Superior temporal gyrus (tissue), 1 donor: ENCODE data around the gene CYP8B1.

Source experiments
- DNase-seq: peaks from one replicate; pipeline ENCODE4 v3.0.0-alpha.2; 2016; ENCODE audit errors: extremely low spot score

Gene CYP8B1

GRCh38 chr3:42853056-42853455 is 22.6 kb downstream of the CYP8B1 start:
- no peak for DNase-seq

- DNase-seq, result no peak
Observed at GRCh38 chr3:42852441-42852840, 23.2 kb downstream of the CYP8B1 start.

GRCh38 chr3:42851228-42851834 is 24.3 kb downstream of the CYP8B1 start:
- no peak for DNase-seq

GRCh38 chr3:42850263-42850662 is 25.4 kb downstream of the CYP8B1 start:
- no peak for DNase-seq

- DNase-seq, result no peak
Observed at GRCh38 chr3:42849017-42849416, 26.7 kb downstream of the CYP8B1 start.

GRCh38 chr3:42847731-42848130 is 27.9 kb downstream of the CYP8B1 start:
- no peak for DNase-seq

- no peak for DNase-seq
Observed at GRCh38 chr3:42846685-42847522, 28.8 kb downstream of the CYP8B1 start.

GRCh38 chr3:42844815-42845214 is 30.9 kb downstream of the CYP8B1 start:
- DNase-seq, result no peak

GRCh38 chr3:42844412-42844713 is 31.3 kb downstream of the CYP8B1 start:
- no peak for DNase-seq

GRCh38 chr3:42843713-42844411 is 31.8 kb downstream of the CYP8B1 start:
- DNase-seq, result no peak

GRCh38 chr3:42841332-42841731 is 34.3 kb downstream of the CYP8B1 start:
- no peak for DNase-seq

GRCh38 chr3:42839616-42840015 is 36.1 kb downstream of the CYP8B1 start:
- DNase-seq, result peak; percentile 89

- DNase-seq, result no peak
Observed at GRCh38 chr3:42838571-42838970, 37.1 kb downstream of the CYP8B1 start.

- DNase-seq, result no peak
Observed at GRCh38 chr3:42836150-42837123, 39.2 kb downstream of the CYP8B1 start.

- peak; percentile 81 for DNase-seq
Observed at GRCh38 chr3:42831321-42831713, 44.4 kb downstream of the CYP8B1 start.

- DNase-seq, result no peak
Observed at GRCh38 chr3:42830437-42831320, 45.0 kb downstream of the CYP8B1 start.

- no peak for DNase-seq
Observed at GRCh38 chr3:42829628-42830436, 45.8 kb downstream of the CYP8B1 start.

- no peak for DNase-seq
Observed at GRCh38 chr3:42829083-42829627, 46.5 kb downstream of the CYP8B1 start.

- no peak for DNase-seq
Observed at GRCh38 chr3:42827654-42828053, 48.0 kb downstream of the CYP8B1 start.

GRCh38 chr3:42827023-42827422 is 48.7 kb downstream of the CYP8B1 start:
- no peak for DNase-seq
